Brain microvascular endothelial cell (primary cell): ENCODE results near the gene MAP2K1.

Experiments
- DNase-seq: peaks from one replicate; pipeline ENCODE4 v3.0.0-alpha.2; 2020
- H3K27ac ChIP-seq: fragments of 250-450 bp; sonication (Bioruptor Pico); 2 replicates; pipeline ENCODE4 v1.5.1; 2020; ENCODE audit warnings: mild to moderate bottlenecking, moderate library complexity
- H3K27me3 ChIP-seq: fragments of 250-450 bp; sonication (Bioruptor Pico); replicated peaks from 2 replicates; pipeline ENCODE4 v1.5.1; 2020; ENCODE audit warnings: mild to moderate bottlenecking
- H3K36me3 ChIP-seq: fragments of 250-450 bp; sonication (Bioruptor Pico); replicated peaks from 2 replicates; pipeline ENCODE4 v1.5.1; 2020; ENCODE audit warnings: mild to moderate bottlenecking
- H3K4me3 ChIP-seq: 2 replicates; pipeline ENCODE4 v1.5.1; 2011; ENCODE audit warnings: low read depth, mild to moderate bottlenecking, control low read depth, low read length, moderate library complexity
- CTCF ChIP-seq: IDR thresholded peaks from 2 replicates; pipeline ENCODE4 v1.5.1; 2011; ENCODE audit warnings: low read depth, mild to moderate bottlenecking, moderate library complexity, low read length, control low read depth, inconsistent platforms; ENCODE audit errors: missing control alignments
- in situ Hi-C: cut with HindIII; loops from 2 replicates; pipeline ENCODE4 v1.10.0; 2017; ENCODE audit warnings: low sequenced_read_pairs, low pct_ligation_motif_present

The MAP2K1 gene

GRCh38 chr15:66401130-66402021 lies 14.7 kb downstream of the MAP2K1 start:
- DNase-seq, result no peak
- TF ChIP-seq CTCF, result no peak
- in situ Hi-C loops, result no loop called here
- H3K27ac ChIP-seq, result no peak overlapping the region
- no peaks in the 10 kb centered on the region for H3K36me3 ChIP-seq
- H3K4me3 ChIP-seq, result no peak overlapping the region
- no peaks in the 10 kb centered on the region for H3K27me3 ChIP-seq

- Histone ChIP-seq H3K36me3 (no peaks in the 10 kb centered on the region), H3K27me3 (no peaks in the 10 kb centered on the region), H3K27ac (no peak overlapping the region), H3K4me3 (no peak overlapping the region)
- TF ChIP-seq CTCF, result no peak
- in situ Hi-C loops, result no loop called here
- no peak for DNase-seq
Measured at GRCh38 chr15:66402761-66403284, 16.1 kb downstream of the MAP2K1 start.

- Histone ChIP-seq H3K27ac (no peak overlapping the region), H3K36me3 (no peaks in the 10 kb centered on the region), H3K27me3 (no peaks in the 10 kb centered on the region), H3K4me3 (no peak overlapping the region)
- in situ Hi-C loops, result no loop called here
- DNase-seq, result no peak
- no peak for TF ChIP-seq CTCF
Measured at GRCh38 chr15:66403323-66403722, 16.6 kb downstream of the MAP2K1 start.

GRCh38 chr15:66404122-66404521 lies 17.4 kb downstream of the MAP2K1 start:
- no peaks in the 10 kb centered on the region for H3K36me3 ChIP-seq
- H3K27me3 ChIP-seq, result no peaks in the 10 kb centered on the region
- in situ Hi-C loops, result no loop called here
- no peak overlapping the region for H3K27ac ChIP-seq
- DNase-seq, result no peak
- no peak overlapping the region for H3K4me3 ChIP-seq
- TF ChIP-seq CTCF, result no peak

GRCh38 chr15:66404532-66404931 lies 17.8 kb downstream of the MAP2K1 start:
- Histone ChIP-seq H3K27me3 (no peaks in the 10 kb centered on the region), H3K36me3 (no peaks in the 10 kb centered on the region), H3K4me3 (no peak overlapping the region), H3K27ac (no peak overlapping the region)
- DNase-seq, result no peak
- in situ Hi-C loops, result no loop called here
- no peak for TF ChIP-seq CTCF
